ENCODE measurements around the gene MS4A18.
"Not testable (repeated sequence)": the region's sequence is repeated elsewhere in the genome, so short reads cannot be mapped to it uniquely, and the experiment has no call there.

The MS4A18 gene

DNA sequence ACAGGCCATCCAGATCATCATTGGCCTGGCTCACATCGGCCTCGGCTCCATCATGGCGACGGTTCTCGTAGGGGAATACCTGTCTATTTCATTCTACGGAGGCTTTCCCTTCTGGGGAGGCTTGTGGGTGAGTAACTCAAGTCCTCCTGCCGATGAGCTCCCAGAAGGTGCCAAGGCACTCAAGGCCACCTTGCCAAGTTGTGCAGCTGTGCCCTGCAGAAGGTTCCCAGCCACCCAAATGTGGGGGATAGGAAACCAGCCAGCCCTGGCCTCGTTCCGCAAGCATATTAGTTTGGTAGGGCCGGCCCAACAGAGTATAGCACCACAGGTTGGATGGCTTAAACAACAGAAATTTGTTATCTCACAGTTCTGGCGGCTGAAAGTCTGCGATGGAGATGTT, 21.1 kb upstream of the MS4A18 start:
- no peak overlapping the region for H3K4me3 ChIP-seq (ENCODE audit: insufficient read depth, low read depth, low read length)
- H3K36me3 ChIP-seq (ENCODE audit: control insufficient read depth, insufficient read depth, low read length) = no peaks in the 10 kb centered on the region
- H3K9me3 ChIP-seq (ENCODE audit: control insufficient read depth, low read length) = no peaks in the 10 kb centered on the region
- peaks cover 5% of the 10 kb centered on the region for H3K4me1 ChIP-seq (ENCODE audit: control insufficient read depth, insufficient read depth, low read length)
- H3K27ac ChIP-seq (ENCODE audit: insufficient read depth, low read depth, low read length, poor library complexity, severe bottlenecking) = no peak overlapping the region
- 94 to 95% methylated on average over 12 of the region's 12 CpGs for WGBS, 2 experiments
- H3K27me3 ChIP-seq (ENCODE audit: control insufficient read depth, insufficient read depth, low read length, poor library complexity, severe bottlenecking) = no peaks in the 10 kb centered on the region

DNA sequence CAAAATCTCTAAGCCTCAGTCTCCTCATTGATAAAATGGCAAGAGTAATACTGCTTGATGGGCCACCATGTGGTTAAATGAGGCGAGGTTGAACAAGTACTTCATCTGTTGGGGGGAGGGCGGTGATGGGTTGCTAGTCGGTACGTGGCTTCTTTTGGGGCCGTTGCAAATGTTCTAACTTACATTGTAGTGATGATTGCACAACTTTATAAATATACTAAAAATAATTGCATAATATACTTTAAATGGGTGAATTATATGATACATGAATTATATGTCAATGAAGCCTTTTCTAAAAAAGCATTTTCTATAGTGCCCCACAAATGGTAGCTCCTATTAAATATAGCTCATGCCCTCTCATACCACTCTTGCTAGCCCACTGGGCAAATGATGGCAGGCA, 18.6 kb upstream of the MS4A18 start:
- no peaks in the 10 kb centered on the region for H3K27me3 ChIP-seq (ENCODE audit: control insufficient read depth, insufficient read depth, low read length, poor library complexity, severe bottlenecking)
- H3K4me1 ChIP-seq (ENCODE audit: control insufficient read depth, insufficient read depth, low read length) = peaks cover 4% of the 10 kb centered on the region
- H3K9me3 ChIP-seq (ENCODE audit: control insufficient read depth, low read length) = no peaks in the 10 kb centered on the region
- no peaks in the 10 kb centered on the region for H3K36me3 ChIP-seq (ENCODE audit: control insufficient read depth, insufficient read depth, low read length)
- WGBS, 2 experiments = 90 to 100% methylated on average over 1 to 4 of the region's 5 CpGs
- H3K4me3 ChIP-seq (ENCODE audit: insufficient read depth, low read depth, low read length) = no peak overlapping the region
- no peak overlapping the region for H3K27ac ChIP-seq (ENCODE audit: insufficient read depth, low read depth, low read length, poor library complexity, severe bottlenecking)

DNA sequence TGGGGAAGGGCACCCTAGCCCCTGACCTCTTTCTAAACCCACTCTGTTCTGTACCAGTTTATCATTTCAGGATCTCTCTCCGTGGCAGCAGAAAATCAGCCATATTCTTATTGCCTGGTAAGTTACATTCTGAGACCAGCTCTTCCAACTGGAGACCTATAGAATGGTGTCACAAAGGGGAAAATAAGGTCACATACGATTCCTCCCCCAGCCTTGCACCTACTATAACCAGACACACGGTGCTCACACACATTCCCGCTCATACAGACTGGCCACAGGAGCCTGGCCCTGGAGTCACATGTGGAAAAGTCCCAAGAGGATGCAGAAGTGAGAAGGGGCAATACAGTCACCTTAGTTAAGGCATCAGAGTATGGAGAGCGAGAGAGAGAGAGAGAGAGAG, 17.6 kb upstream of the MS4A18 start:
- no peak overlapping the region for H3K27ac ChIP-seq (ENCODE audit: insufficient read depth, low read depth, low read length, poor library complexity, severe bottlenecking)
- no peaks in the 10 kb centered on the region for H3K36me3 ChIP-seq (ENCODE audit: control insufficient read depth, insufficient read depth, low read length)
- 84 to 92% methylated on average over 5 of the region's 5 CpGs for WGBS, 2 experiments
- no peaks in the 10 kb centered on the region for H3K27me3 ChIP-seq (ENCODE audit: control insufficient read depth, insufficient read depth, low read length, poor library complexity, severe bottlenecking)
- no peaks in the 10 kb centered on the region for H3K9me3 ChIP-seq (ENCODE audit: control insufficient read depth, low read length)
- H3K4me3 ChIP-seq (ENCODE audit: insufficient read depth, low read depth, low read length) = no peak overlapping the region
- no peaks in the 10 kb centered on the region for H3K4me1 ChIP-seq (ENCODE audit: control insufficient read depth, insufficient read depth, low read length)

DNA sequence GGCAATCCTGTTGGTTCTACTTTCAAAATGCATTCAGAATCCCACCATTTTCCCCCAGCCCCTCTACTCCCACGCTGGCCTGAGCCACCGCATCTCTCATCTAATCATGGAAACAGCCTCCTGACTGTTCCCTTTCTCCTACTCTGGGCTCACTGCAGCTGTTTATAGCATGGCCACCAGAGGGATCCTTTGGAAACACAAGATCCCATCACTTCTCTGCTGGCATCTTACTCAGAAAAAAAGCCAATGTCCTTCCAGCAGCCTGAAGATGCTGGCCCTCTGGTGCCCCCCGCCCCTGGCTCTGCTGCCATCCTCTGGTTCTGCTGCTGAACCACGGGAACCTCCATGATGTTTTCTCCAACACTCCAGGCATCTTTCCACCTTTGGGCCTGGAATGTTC, 14.0 kb upstream of the MS4A18 start:
- H3K4me1 ChIP-seq (ENCODE audit: control insufficient read depth, insufficient read depth, low read length) = no peaks in the 10 kb centered on the region
- no peaks in the 10 kb centered on the region for H3K27me3 ChIP-seq (ENCODE audit: control insufficient read depth, insufficient read depth, low read length, poor library complexity, severe bottlenecking)
- H3K36me3 ChIP-seq (ENCODE audit: control insufficient read depth, insufficient read depth, low read length) = no peaks in the 10 kb centered on the region
- H3K4me3 ChIP-seq (ENCODE audit: insufficient read depth, low read depth, low read length) = no peak overlapping the region
- no peak overlapping the region for H3K27ac ChIP-seq (ENCODE audit: insufficient read depth, low read depth, low read length, poor library complexity, severe bottlenecking)
- 69 to 71% methylated on average over 4 of the region's 4 CpGs for WGBS, 2 experiments
- no peaks in the 10 kb centered on the region for H3K9me3 ChIP-seq (ENCODE audit: control insufficient read depth, low read length)

DNA sequence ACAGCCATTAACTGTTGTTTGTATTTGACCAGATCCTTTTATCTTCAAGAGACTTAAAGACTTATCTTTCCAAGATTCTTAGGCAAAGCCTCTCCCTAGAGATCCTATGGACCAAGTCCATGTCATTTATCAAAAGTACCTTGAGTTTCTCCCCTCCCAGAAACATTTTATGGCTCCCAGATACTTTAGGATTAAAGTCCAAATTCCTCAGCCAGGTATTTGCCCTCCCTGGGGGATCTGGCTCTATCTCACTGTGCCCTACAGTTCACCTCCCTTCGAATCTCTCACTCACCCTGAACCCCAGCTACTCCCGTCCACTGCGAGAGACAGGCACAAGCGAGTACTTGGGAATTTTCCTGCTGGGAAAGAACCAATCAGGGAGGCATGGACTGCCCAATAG, 13.2 kb upstream of the MS4A18 start:
- no peaks in the 10 kb centered on the region for H3K36me3 ChIP-seq (ENCODE audit: control insufficient read depth, insufficient read depth, low read length)
- no peaks in the 10 kb centered on the region for H3K4me1 ChIP-seq (ENCODE audit: control insufficient read depth, insufficient read depth, low read length)
- 96 to 99% methylated on average over 4 of the region's 4 CpGs for WGBS, 2 experiments
- H3K9me3 ChIP-seq (ENCODE audit: control insufficient read depth, low read length) = no peaks in the 10 kb centered on the region
- H3K27ac ChIP-seq (ENCODE audit: insufficient read depth, low read depth, low read length, poor library complexity, severe bottlenecking) = no peak overlapping the region
- H3K4me3 ChIP-seq (ENCODE audit: insufficient read depth, low read depth, low read length) = no peak overlapping the region
- H3K27me3 ChIP-seq (ENCODE audit: control insufficient read depth, insufficient read depth, low read length, poor library complexity, severe bottlenecking) = no peaks in the 10 kb centered on the region

DNA sequence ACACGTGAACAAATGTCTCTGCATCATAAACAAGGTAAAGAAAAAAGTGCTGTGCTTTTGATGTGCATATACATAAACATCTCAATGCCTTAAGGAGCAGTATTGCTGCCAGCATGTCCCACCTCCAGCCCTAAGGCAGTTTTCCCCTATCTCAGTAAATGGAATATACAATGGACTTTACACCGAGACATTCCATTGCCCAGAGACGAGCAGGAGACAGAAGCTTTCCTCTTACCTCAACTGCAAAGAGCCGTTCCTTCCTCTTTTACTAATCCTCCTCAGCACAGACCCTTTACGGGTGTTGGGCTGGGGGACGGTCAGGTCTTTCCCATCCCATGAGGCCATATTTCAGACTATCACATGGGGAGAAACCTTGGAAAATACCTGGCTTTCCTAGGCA, 11.1 kb upstream of the MS4A18 start:
- 91 to 94% methylated on average over 5 of the region's 6 CpGs for WGBS, 2 experiments
- H3K36me3 ChIP-seq (ENCODE audit: control insufficient read depth, insufficient read depth, low read length); H3K4me3 ChIP-seq (ENCODE audit: insufficient read depth, low read depth, low read length); H3K27me3 ChIP-seq (ENCODE audit: control insufficient read depth, insufficient read depth, low read length, poor library complexity, severe bottlenecking); H3K9me3 ChIP-seq (ENCODE audit: control insufficient read depth, low read length); H3K27ac ChIP-seq (ENCODE audit: insufficient read depth, low read depth, low read length, poor library complexity, severe bottlenecking); H3K4me1 ChIP-seq (ENCODE audit: control insufficient read depth, insufficient read depth, low read length): not testable (repeated sequence)

DNA sequence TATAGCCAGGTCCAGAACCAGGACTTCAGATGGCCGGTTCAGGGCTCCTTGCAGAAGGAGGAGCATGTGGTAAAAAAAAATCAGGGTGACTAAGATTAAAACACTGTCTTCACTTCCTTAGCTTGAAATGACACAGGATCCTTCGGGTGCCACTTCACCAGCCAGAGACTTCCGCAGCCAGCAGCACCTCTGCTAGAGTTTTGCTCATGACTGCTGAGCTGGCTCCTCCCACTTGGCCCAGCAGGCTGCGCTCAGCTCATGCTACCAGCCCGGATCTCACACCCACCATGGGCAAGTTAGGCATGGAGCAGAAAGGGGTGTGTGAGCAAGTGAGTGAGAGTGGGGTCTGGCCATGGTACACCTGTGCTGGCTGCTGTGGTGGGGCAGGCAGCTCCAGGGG, 6.6 kb upstream of the MS4A18 start:
- no peaks in the 10 kb centered on the region for H3K36me3 ChIP-seq (ENCODE audit: control insufficient read depth, insufficient read depth, low read length)
- 94 to 96% methylated on average over 5 of the region's 5 CpGs for WGBS, 2 experiments
- no peaks in the 10 kb centered on the region for H3K9me3 ChIP-seq (ENCODE audit: control insufficient read depth, low read length)
- H3K4me3 ChIP-seq (ENCODE audit: insufficient read depth, low read depth, low read length) = no peak overlapping the region
- no peaks in the 10 kb centered on the region for H3K4me1 ChIP-seq (ENCODE audit: control insufficient read depth, insufficient read depth, low read length)
- no peaks in the 10 kb centered on the region for H3K27me3 ChIP-seq (ENCODE audit: control insufficient read depth, insufficient read depth, low read length, poor library complexity, severe bottlenecking)
- H3K27ac ChIP-seq (ENCODE audit: insufficient read depth, low read depth, low read length, poor library complexity, severe bottlenecking) = no peak overlapping the region

DNA sequence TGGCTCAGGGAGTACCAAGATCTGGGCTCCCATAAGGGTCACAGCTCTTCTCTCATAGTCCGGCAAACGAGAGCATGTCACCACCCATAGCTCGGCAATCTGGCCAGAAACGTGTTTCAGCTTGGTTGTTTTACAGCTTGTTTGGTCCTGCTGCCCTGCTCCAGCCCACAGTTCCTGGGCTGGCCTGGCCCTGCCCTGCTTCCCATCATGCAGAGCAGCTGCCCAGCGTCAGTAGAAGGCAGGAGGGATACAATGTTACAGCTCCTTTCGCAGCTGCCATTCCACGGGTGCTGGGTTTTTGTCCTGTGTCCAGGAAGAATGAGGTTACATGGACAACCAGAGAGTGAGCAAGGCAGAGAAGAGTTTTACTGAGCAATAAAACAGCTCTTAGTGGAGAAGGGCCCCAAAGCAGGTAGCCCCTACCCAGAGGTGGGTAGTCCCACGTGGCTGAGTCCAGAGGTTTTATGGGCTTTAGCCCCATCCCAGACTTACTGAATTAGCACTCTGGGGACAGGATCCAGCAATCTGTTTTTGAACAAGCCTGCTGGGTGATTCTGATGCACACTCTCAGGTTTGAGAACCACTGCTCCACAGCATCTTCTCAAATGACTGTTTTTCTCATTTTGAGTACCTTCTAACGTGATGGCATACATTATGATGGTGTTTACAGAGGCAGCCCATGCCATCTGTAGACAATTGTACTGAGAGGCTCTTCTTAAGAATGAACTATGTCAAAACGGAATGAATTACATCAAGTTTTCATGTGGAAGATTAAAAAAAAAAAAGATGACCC, 5.8 kb upstream of the MS4A18 start:
- WGBS, 2 experiments = 91 to 95% methylated on average over 10 of the region's 10 CpGs
- Histone ChIP-seq H3K27ac (ENCODE audit: insufficient read depth, low read depth, low read length, poor library complexity, severe bottlenecking) (no peak overlapping the region), H3K4me3 (ENCODE audit: insufficient read depth, low read depth, low read length) (no peak overlapping the region), H3K36me3 (ENCODE audit: control insufficient read depth, insufficient read depth, low read length) (no peaks in the 10 kb centered on the region), H3K4me1 (ENCODE audit: control insufficient read depth, insufficient read depth, low read length) (no peaks in the 10 kb centered on the region), H3K27me3 (ENCODE audit: control insufficient read depth, insufficient read depth, low read length, poor library complexity, severe bottlenecking) (no peaks in the 10 kb centered on the region), H3K9me3 (ENCODE audit: control insufficient read depth, low read length) (no peaks in the 10 kb centered on the region)

DNA sequence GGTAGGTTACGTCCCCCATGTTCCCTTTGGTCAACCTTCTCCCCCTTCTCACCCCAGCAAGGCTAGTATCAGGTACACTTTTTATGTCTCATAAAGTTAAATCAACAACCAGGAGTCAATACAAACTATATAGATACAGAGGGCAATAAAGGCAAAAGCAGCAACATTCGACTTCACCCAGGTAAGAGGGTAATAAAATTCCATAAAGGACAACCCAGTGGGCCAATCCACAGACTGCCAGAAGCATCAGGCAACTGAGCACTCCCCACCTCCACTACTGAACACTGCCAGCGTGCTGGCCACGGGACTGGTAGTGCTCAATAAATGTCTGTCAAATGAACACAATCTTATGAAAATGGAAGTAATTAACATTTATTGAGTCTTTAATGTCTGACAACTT, 5.1 kb upstream of the MS4A18 start:
- Histone ChIP-seq H3K27me3 (ENCODE audit: control insufficient read depth, insufficient read depth, low read length, poor library complexity, severe bottlenecking) (no peaks in the 10 kb centered on the region), H3K4me1 (ENCODE audit: control insufficient read depth, insufficient read depth, low read length) (no peaks in the 10 kb centered on the region), H3K9me3 (ENCODE audit: control insufficient read depth, low read length) (no peaks in the 10 kb centered on the region), H3K27ac (ENCODE audit: insufficient read depth, low read depth, low read length, poor library complexity, severe bottlenecking) (no peak overlapping the region), H3K4me3 (ENCODE audit: insufficient read depth, low read depth, low read length) (no peak overlapping the region), H3K36me3 (ENCODE audit: control insufficient read depth, insufficient read depth, low read length) (no peaks in the 10 kb centered on the region)
- WGBS, 2 experiments = 92 to 94% methylated on average over 4 of the region's 4 CpGs

DNA sequence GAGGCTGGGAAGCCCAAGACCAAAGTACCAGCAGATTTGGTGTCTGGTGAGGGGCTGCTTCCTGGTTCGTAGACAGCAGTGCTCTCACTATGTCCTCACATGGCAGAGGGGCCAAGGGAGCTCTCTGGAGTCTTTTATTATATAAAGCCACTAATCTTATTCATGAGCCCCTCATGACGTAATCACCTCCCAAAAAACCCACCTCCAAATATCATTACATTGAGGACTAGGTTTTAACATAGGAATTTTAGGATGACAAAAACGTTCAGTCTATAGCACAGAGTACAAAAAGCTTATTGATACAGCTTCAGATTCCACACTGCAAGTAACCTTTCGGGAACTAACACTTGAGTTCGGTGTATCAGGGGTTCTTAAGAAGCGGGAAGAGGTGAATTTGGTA, 4.1 kb upstream of the MS4A18 start:
- no peaks in the 10 kb centered on the region for H3K36me3 ChIP-seq (ENCODE audit: control insufficient read depth, insufficient read depth, low read length)
- no peak overlapping the region for H3K27ac ChIP-seq (ENCODE audit: insufficient read depth, low read depth, low read length, poor library complexity, severe bottlenecking)
- no peak overlapping the region for H3K4me3 ChIP-seq (ENCODE audit: insufficient read depth, low read depth, low read length)
- H3K27me3 ChIP-seq (ENCODE audit: control insufficient read depth, insufficient read depth, low read length, poor library complexity, severe bottlenecking) = no peaks in the 10 kb centered on the region
- WGBS, 2 experiments = 77 to 86% methylated on average over 5 to 6 of the region's 6 CpGs
- no peaks in the 10 kb centered on the region for H3K4me1 ChIP-seq (ENCODE audit: control insufficient read depth, insufficient read depth, low read length)
- no peaks in the 10 kb centered on the region for H3K9me3 ChIP-seq (ENCODE audit: control insufficient read depth, low read length)

DNA sequence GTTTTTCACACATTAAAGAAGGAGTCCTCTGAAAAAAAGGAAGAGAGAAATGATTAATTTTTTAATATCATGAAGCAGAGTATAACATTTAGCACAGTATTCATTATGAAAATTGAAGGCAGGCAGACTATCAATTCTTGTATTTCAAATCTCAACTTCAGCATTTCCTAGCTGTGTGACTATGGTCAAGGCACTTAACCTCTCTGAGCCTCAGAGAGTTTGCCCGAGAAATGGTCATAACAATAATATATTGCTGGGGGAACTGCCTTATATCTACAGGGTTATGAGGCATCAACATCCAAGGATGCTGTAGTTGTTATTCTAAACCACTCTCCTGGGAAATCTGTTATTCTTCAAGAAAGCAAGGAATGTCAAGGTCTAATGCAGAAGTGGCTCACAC, 1.1 kb downstream of the MS4A18 start:
- no peak overlapping the region for H3K27ac ChIP-seq (ENCODE audit: insufficient read depth, low read depth, low read length, poor library complexity, severe bottlenecking)
- WGBS, 2 experiments = 90 to 100% methylated on average over 1 of the region's 1 CpG
- H3K36me3 ChIP-seq (ENCODE audit: control insufficient read depth, insufficient read depth, low read length) = no peaks in the 10 kb centered on the region
- no peaks in the 10 kb centered on the region for H3K4me1 ChIP-seq (ENCODE audit: control insufficient read depth, insufficient read depth, low read length)
- H3K4me3 ChIP-seq (ENCODE audit: insufficient read depth, low read depth, low read length) = no peak overlapping the region
- no peaks in the 10 kb centered on the region for H3K9me3 ChIP-seq (ENCODE audit: control insufficient read depth, low read length)
- no peaks in the 10 kb centered on the region for H3K27me3 ChIP-seq (ENCODE audit: control insufficient read depth, insufficient read depth, low read length, poor library complexity, severe bottlenecking)

Data from ectodermal cell (in vitro differentiated cells).